WTC11 (cell line): Measurements from ENCODE around the gene ANP32E. TPM values are rescaled to one million over a fixed set of nuclear protein-coding genes. Genes with fewer than 3 reads are reported as not detected.

Source experiments
- ATAC-seq: fragments of 200-7000 bp; cut with Tn5 transposase; 2 replicates; pipeline ENCODE4 v1.10.0; 2021; ENCODE audit warnings: mild to moderate bottlenecking, moderate library complexity
- CTCF ChIA-PET: fragments of 300-600 bp; sonication (Branson Sonifier 250); formaldehyde crosslinking; loops from one replicate; lab custom pipeline; 2021; ENCODE audit warnings: antibody characterized with exemption; lab: Charles Lee
- POLR2A ChIA-PET: fragments of 350-600 bp; sonication (Branson Sonifier 250); formaldehyde crosslinking; loops from one replicate; lab custom pipeline; 2021; ENCODE audit warnings: antibody characterized with exemption; lab: Charles Lee
- DNase-seq: peaks from one replicate; pipeline ENCODE4 v3.0.0; 2021; ENCODE audit warnings: low spot score
- H3K27ac Mint-ChIP-seq: 2 replicates; pipeline ENCODE4 v1.8.0; 2021; ENCODE audit warnings: mixed read lengths
- H3K27me3 Mint-ChIP-seq: 2 replicates; pipeline ENCODE4 v1.8.0; 2021; ENCODE audit warnings: low read depth, mild to moderate bottlenecking, moderate library complexity, mixed read lengths
- H3K36me3 Mint-ChIP-seq: 2 replicates; pipeline ENCODE4 v1.8.0; 2021; ENCODE audit warnings: mixed read lengths
- H3K4me1 Mint-ChIP-seq: 2 replicates; pipeline ENCODE4 v1.8.0; 2022; ENCODE audit warnings: mixed read lengths
- H3K4me3 Mint-ChIP-seq: 2 replicates; pipeline ENCODE4 v1.8.0; 2021; ENCODE audit warnings: mild to moderate bottlenecking, moderate library complexity, mixed read lengths
- H3K9me3 Mint-ChIP-seq: 2 replicates; pipeline ENCODE4 v1.8.0; 2021; ENCODE audit warnings: mixed read lengths
- CBFB ChIP-seq: sonication (generic); formaldehyde crosslinking; IDR thresholded peaks from 2 replicates; pipeline ENCODE4 v1.8.1; 2022; ENCODE audit warnings: mild to moderate bottlenecking, low read depth, missing genetic modification reagents
- CREB1 ChIP-seq: sonication (generic); formaldehyde crosslinking; IDR thresholded peaks from 2 replicates; pipeline ENCODE4 v1.8.0; 2023; ENCODE audit warnings: mild to moderate bottlenecking, missing genetic modification reagents
- ESRRA ChIP-seq: sonication (generic); formaldehyde crosslinking; IDR thresholded peaks from 2 replicates; pipeline ENCODE4 v1.8.1; 2022; ENCODE audit warnings: mild to moderate bottlenecking, missing genetic modification reagents, borderline replicate concordance
- FOXP4 ChIP-seq: sonication (generic); formaldehyde crosslinking; IDR thresholded peaks from 2 replicates; pipeline ENCODE4 v1.8.0; 2022; ENCODE audit warnings: mild to moderate bottlenecking, missing genetic modification reagents
- GRHL2 ChIP-seq: fragments of 250-450 bp; sonication (Bioruptor Pico); IDR thresholded peaks from 2 replicates; pipeline ENCODE4 v1.8.0; 2022; ENCODE audit warnings: mild to moderate bottlenecking, moderate library complexity; ENCODE audit not compliant: insufficient replicate concordance, severe bottlenecking
- JUN ChIP-seq: sonication (generic); formaldehyde crosslinking; IDR thresholded peaks from 2 replicates; pipeline ENCODE4 v1.8.0; 2023; ENCODE audit warnings: mild to moderate bottlenecking, missing genetic modification reagents
- MYBL2 ChIP-seq: sonication (generic); formaldehyde crosslinking; IDR thresholded peaks from 2 replicates; pipeline ENCODE4 v1.8.1; 2023; ENCODE audit warnings: mild to moderate bottlenecking, moderate library complexity, missing genetic modification reagents
- NFE2L1 ChIP-seq: sonication (generic); formaldehyde crosslinking; IDR thresholded peaks from 2 replicates; pipeline ENCODE4 v1.8.1; 2023; ENCODE audit warnings: missing genetic modification reagents
- NFYB ChIP-seq: sonication (generic); formaldehyde crosslinking; conservative IDR thresholded peaks from 2 replicates; pipeline ENCODE4 v1.8.0; 2022; ENCODE audit warnings: low read depth, missing genetic modification reagents
- NR1H2 ChIP-seq: sonication (generic); formaldehyde crosslinking; IDR thresholded peaks from 2 replicates; pipeline ENCODE4 v1.9.0; 2021; ENCODE audit warnings: mild to moderate bottlenecking, moderate library complexity, missing genetic modification reagents
- NR3C1 ChIP-seq: sonication (generic); formaldehyde crosslinking; conservative IDR thresholded peaks from 2 replicates; pipeline ENCODE4 v1.8.1; 2023; ENCODE audit warnings: low read depth, mild to moderate bottlenecking, missing genetic modification reagents
- PREB ChIP-seq: sonication (generic); formaldehyde crosslinking; IDR thresholded peaks from 2 replicates; pipeline ENCODE4 v1.8.1; 2022; ENCODE audit warnings: mild to moderate bottlenecking, missing genetic modification reagents, moderate library complexity, borderline replicate concordance
- PRRX2 ChIP-seq: fragments of 250-450 bp; sonication (Bioruptor Pico); IDR thresholded peaks from 2 replicates; pipeline ENCODE4 v1.8.0; 2021; ENCODE audit warnings: mild to moderate bottlenecking
- TCF7 ChIP-seq: sonication (generic); formaldehyde crosslinking; IDR thresholded peaks from 2 replicates; pipeline ENCODE4 v1.8.0; 2022; ENCODE audit warnings: mild to moderate bottlenecking, low read depth, missing genetic modification reagents, moderate library complexity
- TEAD4 ChIP-seq: sonication (generic); formaldehyde crosslinking; IDR thresholded peaks from 2 replicates; pipeline ENCODE4 v1.8.0; 2022; ENCODE audit warnings: mild to moderate bottlenecking, missing genetic modification reagents
- TP53 ChIP-seq: sonication (generic); formaldehyde crosslinking; IDR thresholded peaks from 2 replicates; pipeline ENCODE4 v1.8.1; 2023; ENCODE audit warnings: mild to moderate bottlenecking, missing genetic modification reagents
- ZBTB43 ChIP-seq: sonication (generic); formaldehyde crosslinking; IDR thresholded peaks from 2 replicates; pipeline ENCODE4 v1.8.1; 2023; ENCODE audit warnings: mild to moderate bottlenecking, missing genetic modification reagents
- ZNF219 ChIP-seq: sonication (generic); formaldehyde crosslinking; IDR thresholded peaks from 2 replicates; pipeline ENCODE4 v1.8.0; 2023; ENCODE audit warnings: missing genetic modification reagents, mild to moderate bottlenecking, borderline replicate concordance
- ZNF416 ChIP-seq: fragments of 250-450 bp; sonication (Bioruptor Pico); IDR thresholded peaks from 2 replicates; pipeline ENCODE4 v1.9.0; 2021; ENCODE audit warnings: mild to moderate bottlenecking, inconsistent platforms
- ZNF671 ChIP-seq: fragments of 250-450 bp; sonication (Bioruptor Pico); IDR thresholded peaks from 2 replicates; pipeline ENCODE4 v1.8.0; 2021; ENCODE audit warnings: mild to moderate bottlenecking
- total RNA-seq: library from RNA; stranded (reverse); gene quantifications from 3 replicates; pipeline ENCODE4 v1.2.3, GENCODE V29; 2021
- TF ChIP-seq, protein P1 (sequence below): sonication (generic); formaldehyde crosslinking; IDR thresholded peaks from 2 replicates; pipeline ENCODE4 v1.8.1; 2022; ENCODE audit warnings: low read depth, mild to moderate bottlenecking, moderate library complexity, missing genetic modification reagents, borderline replicate concordance
- TF ChIP-seq, protein P2 (sequence below): sonication (generic); formaldehyde crosslinking; IDR thresholded peaks from 2 replicates; pipeline ENCODE4 v1.8.0; 2022; ENCODE audit warnings: missing genetic modification reagents
- TF ChIP-seq, protein P3 (sequence below): fragments of 200-600 bp; IDR thresholded peaks from 2 replicates; pipeline ENCODE4 v1.8.0; 2022; ENCODE audit warnings: antibody characterized with exemption

Gene ANP32E
- total RNA-seq, 1 experiment from 2014 or later, result 119 TPM

DNA sequence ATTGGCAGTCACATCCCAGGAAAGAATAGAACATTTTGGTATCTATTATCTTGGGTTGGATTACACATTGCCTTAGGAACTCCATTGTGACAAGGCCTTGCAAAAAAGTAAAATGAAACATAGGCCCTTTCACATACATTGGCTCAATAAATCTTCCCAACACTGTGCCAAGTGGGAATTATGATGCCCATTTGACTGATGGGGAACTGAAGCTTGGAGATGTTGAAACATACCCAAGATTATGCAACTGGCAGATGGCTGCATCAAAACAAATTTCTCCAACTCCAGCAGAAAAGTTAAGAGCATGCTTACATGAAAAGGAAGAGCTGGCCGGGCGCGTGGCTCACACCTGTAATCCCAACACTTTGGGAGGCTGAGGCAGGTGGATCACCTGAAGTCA lies 59.3 kb downstream of the ANP32E start (continued):
- TF ChIP-seq ESRRA, result no peak

- Mint-ChIP-seq H3K4me1 (no peaks in the 10 kb centered on the region), H3K27ac (no peak overlapping the region), H3K9me3 (no peaks in the 10 kb centered on the region), H3K4me3 (no peak overlapping the region), H3K36me3 (no peaks in the 10 kb centered on the region), H3K27me3 (no peaks in the 10 kb centered on the region)
- TF ChIP-seq TP53 (no peak), CREB1 (CRISPR knock-in tag) (no peak), NFE2L1 (no peak), CBFB (CRISPR knock-in tag) (no peak), GRHL2 (CRISPR knock-in tag) (no peak), TCF7 (no peak), ZNF671 (CRISPR knock-in tag) (no peak), NR3C1 (no peak), TEAD4 (CRISPR knock-in tag) (no peak), ZNF219 (CRISPR knock-in tag) (no peak), NR1H2 (CRISPR knock-in tag) (no peak)
- TF ChIP-seq, protein P1, sequence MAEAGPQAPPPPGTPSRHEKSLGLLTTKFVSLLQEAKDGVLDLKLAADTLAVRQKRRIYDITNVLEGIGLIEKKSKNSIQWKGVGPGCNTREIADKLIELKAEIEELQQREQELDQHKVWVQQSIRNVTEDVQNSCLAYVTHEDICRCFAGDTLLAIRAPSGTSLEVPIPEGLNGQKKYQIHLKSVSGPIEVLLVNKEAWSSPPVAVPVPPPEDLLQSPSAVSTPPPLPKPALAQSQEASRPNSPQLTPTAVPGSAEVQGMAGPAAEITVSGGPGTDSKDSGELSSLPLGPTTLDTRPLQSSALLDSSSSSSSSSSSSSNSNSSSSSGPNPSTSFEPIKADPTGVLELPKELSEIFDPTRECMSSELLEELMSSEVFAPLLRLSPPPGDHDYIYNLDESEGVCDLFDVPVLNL, result no peak
- TF ChIP-seq, protein P2, sequence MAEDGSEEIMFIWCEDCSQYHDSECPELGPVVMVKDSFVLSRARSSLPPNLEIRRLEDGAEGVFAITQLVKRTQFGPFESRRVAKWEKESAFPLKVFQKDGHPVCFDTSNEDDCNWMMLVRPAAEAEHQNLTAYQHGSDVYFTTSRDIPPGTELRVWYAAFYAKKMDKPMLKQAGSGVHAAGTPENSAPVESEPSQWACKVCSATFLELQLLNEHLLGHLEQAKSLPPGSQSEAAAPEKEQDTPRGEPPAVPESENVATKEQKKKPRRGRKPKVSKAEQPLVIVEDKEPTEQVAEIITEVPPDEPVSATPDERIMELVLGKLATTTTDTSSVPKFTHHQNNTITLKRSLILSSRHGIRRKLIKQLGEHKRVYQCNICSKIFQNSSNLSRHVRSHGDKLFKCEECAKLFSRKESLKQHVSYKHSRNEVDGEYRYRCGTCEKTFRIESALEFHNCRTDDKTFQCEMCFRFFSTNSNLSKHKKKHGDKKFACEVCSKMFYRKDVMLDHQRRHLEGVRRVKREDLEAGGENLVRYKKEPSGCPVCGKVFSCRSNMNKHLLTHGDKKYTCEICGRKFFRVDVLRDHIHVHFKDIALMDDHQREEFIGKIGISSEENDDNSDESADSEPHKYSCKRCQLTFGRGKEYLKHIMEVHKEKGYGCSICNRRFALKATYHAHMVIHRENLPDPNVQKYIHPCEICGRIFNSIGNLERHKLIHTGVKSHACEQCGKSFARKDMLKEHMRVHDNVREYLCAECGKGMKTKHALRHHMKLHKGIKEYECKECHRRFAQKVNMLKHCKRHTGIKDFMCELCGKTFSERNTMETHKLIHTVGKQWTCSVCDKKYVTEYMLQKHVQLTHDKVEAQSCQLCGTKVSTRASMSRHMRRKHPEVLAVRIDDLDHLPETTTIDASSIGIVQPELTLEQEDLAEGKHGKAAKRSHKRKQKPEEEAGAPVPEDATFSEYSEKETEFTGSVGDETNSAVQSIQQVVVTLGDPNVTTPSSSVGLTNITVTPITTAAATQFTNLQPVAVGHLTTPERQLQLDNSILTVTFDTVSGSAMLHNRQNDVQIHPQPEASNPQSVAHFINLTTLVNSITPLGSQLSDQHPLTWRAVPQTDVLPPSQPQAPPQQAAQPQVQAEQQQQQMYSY (CRISPR knock-in tag), result no peak
- TF ChIP-seq, protein P3, sequence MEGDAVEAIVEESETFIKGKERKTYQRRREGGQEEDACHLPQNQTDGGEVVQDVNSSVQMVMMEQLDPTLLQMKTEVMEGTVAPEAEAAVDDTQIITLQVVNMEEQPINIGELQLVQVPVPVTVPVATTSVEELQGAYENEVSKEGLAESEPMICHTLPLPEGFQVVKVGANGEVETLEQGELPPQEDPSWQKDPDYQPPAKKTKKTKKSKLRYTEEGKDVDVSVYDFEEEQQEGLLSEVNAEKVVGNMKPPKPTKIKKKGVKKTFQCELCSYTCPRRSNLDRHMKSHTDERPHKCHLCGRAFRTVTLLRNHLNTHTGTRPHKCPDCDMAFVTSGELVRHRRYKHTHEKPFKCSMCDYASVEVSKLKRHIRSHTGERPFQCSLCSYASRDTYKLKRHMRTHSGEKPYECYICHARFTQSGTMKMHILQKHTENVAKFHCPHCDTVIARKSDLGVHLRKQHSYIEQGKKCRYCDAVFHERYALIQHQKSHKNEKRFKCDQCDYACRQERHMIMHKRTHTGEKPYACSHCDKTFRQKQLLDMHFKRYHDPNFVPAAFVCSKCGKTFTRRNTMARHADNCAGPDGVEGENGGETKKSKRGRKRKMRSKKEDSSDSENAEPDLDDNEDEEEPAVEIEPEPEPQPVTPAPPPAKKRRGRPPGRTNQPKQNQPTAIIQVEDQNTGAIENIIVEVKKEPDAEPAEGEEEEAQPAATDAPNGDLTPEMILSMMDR, result no peak
- peak; percentile 32; the same call in 1 of the 2 replicates for ATAC-seq
- DNase-seq, result no peak
- ChIA-PET POLR2A (interaction anchor here (0.6 kb wide), 1 partner anchor 81 kb away, joined by 3 read pairs; no protein-coding TSS in a partner anchor), CTCF (interaction anchor here (1.0 kb wide), 1 partner anchor 14 kb away, joined by 4 read pairs; no protein-coding TSS in a partner anchor)
Observed at GRCh38 chr1:150173141-150173585, 62.7 kb downstream of the ANP32E start.

DNA sequence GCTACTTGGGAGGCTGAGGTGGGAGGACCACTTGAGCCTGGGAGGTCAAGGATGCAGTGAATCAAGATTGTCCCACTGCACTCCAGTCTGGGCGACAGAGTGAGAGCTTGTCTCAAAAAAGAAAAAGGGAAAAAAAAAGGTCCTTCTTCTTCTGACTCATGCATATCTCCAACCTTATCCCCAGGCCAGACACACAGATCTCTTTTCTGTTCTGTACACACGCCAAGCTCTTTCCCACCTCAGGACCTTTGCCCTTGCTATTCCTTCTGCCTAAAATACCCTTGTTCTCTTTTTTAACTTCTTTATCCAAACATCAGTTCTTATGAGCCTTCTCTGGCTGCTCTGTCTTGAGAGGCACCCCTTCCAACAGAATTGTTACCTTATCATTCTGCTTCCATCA lies 64.1 kb downstream of the ANP32E start:
- CTCF ChIA-PET, result interaction anchor here (3.8 kb wide), 1 partner anchor 15 kb away, joined by 21 read pairs; no protein-coding TSS in a partner anchor
- no peak overlapping the region; the same call in 1 of the 2 replicates for H3K27ac Mint-ChIP-seq
- no peaks in the 10 kb centered on the region for H3K9me3 Mint-ChIP-seq
- H3K4me1 Mint-ChIP-seq, result no peaks in the 10 kb centered on the region
- H3K4me3 Mint-ChIP-seq, result no peak overlapping the region
- DNase-seq (no peak), ATAC-seq (no peak)
- H3K27me3 Mint-ChIP-seq, result no peaks in the 10 kb centered on the region
- POLR2A ChIA-PET, result interaction anchor here (1.1 to 1.8 kb wide), 2 partner anchors 8 to 284 kb away, joined by 3 to 5 read pairs; a partner anchor contains a TSS
- H3K36me3 Mint-ChIP-seq, result no peaks in the 10 kb centered on the region
- TF ChIP-seq PREB (CRISPR knock-in tag) (no peak), FOXP4 (CRISPR knock-in tag) (no peak), NFYB (CRISPR knock-in tag) (no peak), JUN (no peak), PRRX2 (CRISPR knock-in tag) (no peak), MYBL2 (CRISPR knock-in tag) (no peak), NR1H2 (CRISPR knock-in tag) (no peak), ZNF416 (no peak), ZBTB43 (no peak)
- TF ChIP-seq, protein P1, result no peak
